Retinal pigment epithelial cell (primary cell): ENCODE results near the gene PIP5K1B.

Experiments
- DNase-seq: peaks from one replicate; pipeline ENCODE4 v3.0.0-alpha.2; 2010; ENCODE audit warnings: low read depth
- H3K4me3 ChIP-seq: 2 replicates; pipeline ENCODE4 v1.5.1; 2011; ENCODE audit warnings: mild to moderate bottlenecking, low read length, control low read depth, moderate library complexity
- TF ChIP-seq, protein P1 (sequence below): conservative IDR thresholded peaks from 2 replicates; pipeline ENCODE4 v1.5.1; 2011; ENCODE audit warnings: low read depth, low read length, control low read depth, inconsistent platforms

Gene PIP5K1B

DNA sequence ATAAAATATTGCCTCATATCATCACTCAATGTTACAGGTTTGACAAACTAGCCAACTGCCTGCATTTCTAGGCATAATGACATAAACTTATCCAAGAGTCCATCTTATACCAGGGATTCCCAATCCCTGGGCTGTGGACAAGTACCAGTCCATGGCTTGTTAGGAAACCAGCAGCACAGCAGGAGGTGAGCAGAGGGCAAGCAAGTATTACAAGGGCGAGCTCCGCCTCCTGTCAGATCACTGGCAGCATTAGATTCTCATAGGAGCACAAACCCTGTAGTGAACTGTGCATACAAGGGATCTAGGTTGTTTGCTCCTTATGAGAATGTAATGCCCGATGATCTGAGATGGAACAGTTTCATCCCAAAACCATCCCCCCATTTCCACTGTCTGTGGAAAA lies 164.0 kb downstream of the PIP5K1B start:
- H3K4me3 ChIP-seq: no peak overlapping the region
- TF ChIP-seq, protein P1, sequence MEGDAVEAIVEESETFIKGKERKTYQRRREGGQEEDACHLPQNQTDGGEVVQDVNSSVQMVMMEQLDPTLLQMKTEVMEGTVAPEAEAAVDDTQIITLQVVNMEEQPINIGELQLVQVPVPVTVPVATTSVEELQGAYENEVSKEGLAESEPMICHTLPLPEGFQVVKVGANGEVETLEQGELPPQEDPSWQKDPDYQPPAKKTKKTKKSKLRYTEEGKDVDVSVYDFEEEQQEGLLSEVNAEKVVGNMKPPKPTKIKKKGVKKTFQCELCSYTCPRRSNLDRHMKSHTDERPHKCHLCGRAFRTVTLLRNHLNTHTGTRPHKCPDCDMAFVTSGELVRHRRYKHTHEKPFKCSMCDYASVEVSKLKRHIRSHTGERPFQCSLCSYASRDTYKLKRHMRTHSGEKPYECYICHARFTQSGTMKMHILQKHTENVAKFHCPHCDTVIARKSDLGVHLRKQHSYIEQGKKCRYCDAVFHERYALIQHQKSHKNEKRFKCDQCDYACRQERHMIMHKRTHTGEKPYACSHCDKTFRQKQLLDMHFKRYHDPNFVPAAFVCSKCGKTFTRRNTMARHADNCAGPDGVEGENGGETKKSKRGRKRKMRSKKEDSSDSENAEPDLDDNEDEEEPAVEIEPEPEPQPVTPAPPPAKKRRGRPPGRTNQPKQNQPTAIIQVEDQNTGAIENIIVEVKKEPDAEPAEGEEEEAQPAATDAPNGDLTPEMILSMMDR: no peak
- DNase-seq: no peak

DNA sequence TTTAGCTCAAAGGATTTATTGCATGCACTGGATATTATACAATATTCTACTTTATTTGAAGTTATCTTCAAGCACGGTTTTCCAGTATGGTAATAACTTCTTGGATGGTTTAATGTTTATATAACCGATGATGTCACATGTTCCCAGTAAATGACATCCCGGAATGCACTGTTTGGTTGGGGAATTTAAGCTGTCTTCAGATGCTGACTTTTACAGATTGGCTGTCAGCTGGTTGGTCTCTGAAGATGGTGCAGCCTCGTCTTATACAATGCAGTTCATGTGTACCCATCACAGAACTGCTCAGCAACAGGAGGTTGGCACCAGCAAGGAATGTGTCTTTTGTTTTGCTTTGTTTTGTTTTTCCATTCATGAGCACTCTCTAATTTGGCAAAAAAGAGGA lies 165.0 kb downstream of the PIP5K1B start:
- no peak for DNase-seq
- H3K4me3 ChIP-seq: no peak overlapping the region
- TF ChIP-seq, protein P1: no peak

DNA sequence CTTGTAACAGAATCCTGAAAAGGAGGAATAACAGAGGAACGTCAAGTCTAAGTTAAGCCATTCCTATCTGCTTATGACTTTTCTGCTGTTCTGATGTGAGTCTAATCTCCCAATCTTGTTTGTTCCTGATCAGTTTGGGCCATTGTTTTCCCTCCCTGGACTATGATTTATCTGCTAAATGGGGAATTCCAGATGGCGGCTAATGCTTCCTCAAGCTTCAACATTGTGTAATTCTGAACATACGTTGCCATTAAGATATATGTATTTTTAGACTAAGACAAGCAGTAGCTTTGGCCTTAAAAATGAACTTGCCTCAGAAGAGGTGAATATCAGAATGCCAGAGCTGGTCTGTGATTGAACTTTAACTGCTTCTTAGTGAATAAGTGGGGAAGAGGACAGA lies 166.2 kb downstream of the PIP5K1B start:
- no peak overlapping the region for H3K4me3 ChIP-seq
- no peak for DNase-seq
- TF ChIP-seq, protein P1: no peak

DNA sequence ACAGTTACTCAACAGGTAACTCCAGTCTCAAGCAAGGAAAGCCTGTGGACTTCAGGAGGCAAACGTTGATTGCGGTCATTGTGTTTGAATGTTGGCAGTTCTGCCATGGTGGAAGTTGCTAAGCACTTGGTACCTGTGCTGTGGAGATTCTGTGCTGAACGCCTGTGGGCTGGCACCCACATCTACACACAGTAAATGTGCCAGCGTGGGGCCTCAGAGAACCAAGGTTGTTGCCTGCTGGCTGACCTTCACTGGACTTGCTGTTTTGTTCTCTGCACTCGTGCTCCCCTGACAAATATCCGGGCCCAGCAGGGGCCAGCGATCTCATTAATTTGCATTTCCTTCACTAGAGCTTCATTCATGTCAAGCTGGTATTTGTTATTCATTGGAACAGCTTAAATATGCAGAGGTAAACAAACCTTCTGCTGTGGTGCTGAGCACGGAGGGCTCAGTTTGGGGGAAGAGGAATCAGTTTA lies 167.0 kb downstream of the PIP5K1B start:
- DNase-seq: no peak
- H3K4me3 ChIP-seq: no peak overlapping the region
- TF ChIP-seq, protein P1: no peak

DNA sequence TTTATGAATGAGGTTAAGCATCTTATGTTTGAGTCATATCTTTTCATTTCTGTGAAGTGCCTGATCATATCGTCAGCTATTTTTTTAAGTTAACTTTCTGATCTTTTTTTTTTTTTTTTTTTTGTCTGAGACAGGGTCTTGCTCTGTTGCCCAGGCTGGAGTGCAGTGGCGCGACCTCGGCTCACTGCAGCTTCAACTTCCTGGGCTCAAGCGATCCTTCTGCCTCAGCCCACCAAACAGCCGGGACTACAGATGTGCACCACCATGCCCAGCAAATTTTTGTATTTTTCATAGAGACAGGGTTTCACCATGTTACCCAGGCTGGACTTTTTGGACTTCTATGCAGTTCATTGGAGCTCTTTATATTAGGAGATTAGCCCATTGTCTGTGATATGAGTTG lies 168.1 kb downstream of the PIP5K1B start:
- DNase-seq: no peak
- TF ChIP-seq, protein P1: no peak

DNA sequence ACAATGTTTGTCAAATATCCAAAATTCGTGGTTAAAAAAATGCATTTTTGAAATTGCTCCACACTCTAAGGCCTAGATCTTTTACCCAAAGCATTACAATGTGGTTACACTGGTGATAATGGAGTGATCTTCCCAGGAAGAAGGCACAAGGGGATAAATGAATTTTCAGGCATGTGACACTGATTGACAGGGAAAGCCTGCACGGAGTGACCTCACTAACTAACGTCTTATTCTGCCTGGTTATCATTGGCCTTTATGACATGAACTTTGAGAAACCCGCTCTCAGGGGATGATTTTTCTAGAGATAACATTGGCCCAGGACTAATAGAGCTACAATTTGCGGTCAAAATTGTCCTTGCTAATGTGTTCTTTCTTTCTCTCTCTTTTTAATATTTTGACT lies 171.2 kb downstream of the PIP5K1B start:
- DNase-seq: no peak
- TF ChIP-seq, protein P1: no peak
- H3K4me3 ChIP-seq: no peak overlapping the region

More for the DNA sequence above, 168.1 kb downstream of the PIP5K1B start:
- no peak overlapping the region for H3K4me3 ChIP-seq

DNA sequence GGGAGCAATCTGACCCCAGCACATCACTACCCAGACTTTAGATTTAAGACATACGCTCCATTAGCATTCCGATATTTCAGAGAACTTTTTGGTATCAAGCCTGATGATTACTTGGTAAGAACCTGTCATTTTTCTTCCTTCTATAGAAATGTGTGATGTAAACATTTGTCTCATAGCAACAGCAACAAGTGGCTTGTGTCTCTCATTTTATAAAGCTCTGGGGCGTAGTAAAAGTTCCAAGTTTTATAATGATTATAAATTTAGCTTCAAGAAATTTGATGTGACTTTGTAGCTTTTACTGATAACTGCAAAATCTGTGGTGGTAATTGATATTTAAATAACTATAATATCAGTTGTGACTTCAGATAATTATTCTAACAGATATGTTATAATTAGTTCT lies 171.6 kb downstream of the PIP5K1B start:
- TF ChIP-seq, protein P1: no peak
- DNase-seq: no peak
- no peak overlapping the region for H3K4me3 ChIP-seq
